IMR-90 (cell line): ENCODE results near the gene CARD14. TPM values are rescaled to one million over a fixed set of nuclear protein-coding genes. Genes with fewer than 3 reads are reported as not detected.

ENCODE experiments used
- ATAC-seq: fragments of 200-7000 bp; cut with Tn5 transposase; 2 replicates; pipeline ENCODE4 v1.9.1; 2020; ENCODE audit warnings: low read depth, mild to moderate bottlenecking, moderate library complexity
- BruUV-seq: library from RNA; stranded (reverse); fragments of 400-500 nt; replicated peaks from 2 replicates; lab custom pipeline; 2021; lab: Mats Ljungman, UMichigan
- CTCF ChIA-PET: fragments of 300-600 bp; formaldehyde crosslinking; extraction: SDS; loops from one replicate; lab custom pipeline; 2021; ENCODE audit warnings: antibody characterized with exemption; lab: Yijun Ruan, JAX
- POLR2A ChIA-PET: fragments of 300-600 bp; sonication (Branson Sonifier 250); formaldehyde crosslinking; loops from one replicate; lab custom pipeline; 2022; ENCODE audit warnings: antibody characterized with exemption; ENCODE audit not compliant: unreplicated experiment; lab: Charles Lee
- DNase-seq: peaks from one replicate; pipeline ENCODE4 v3.0.0; 2013
- H2AFZ ChIP-seq: replicated peaks from 2 replicates; pipeline ENCODE3; 2013; ENCODE audit warnings: low read length, mild to moderate bottlenecking; ENCODE audit not compliant: poor library complexity
- H2AK5ac ChIP-seq: 2 replicates; pipeline ENCODE4 v1.6.1; 2013; ENCODE audit warnings: low read depth, low read length, inconsistent platforms
- H2AK9ac ChIP-seq: replicated peaks from 2 replicates; pipeline ENCODE3; 2013; ENCODE audit warnings: mild to moderate bottlenecking, low read depth, low read length, moderate library complexity; ENCODE audit not compliant: poor library complexity
- H2BK120ac ChIP-seq: 2 replicates; pipeline ENCODE4 v1.6.1; 2013; ENCODE audit warnings: low read depth, low read length, inconsistent platforms
- H2BK15ac ChIP-seq: 3 replicates; pipeline ENCODE4 v1.6.1; 2013; ENCODE audit warnings: low read depth, low read length, inconsistent platforms
- H2BK20ac ChIP-seq: 2 replicates; pipeline ENCODE4 v1.6.1; 2013; ENCODE audit warnings: low read depth, mild to moderate bottlenecking, inconsistent platforms, low read length, moderate library complexity
- H2BK5ac ChIP-seq: 2 replicates; pipeline ENCODE4 v1.6.1; 2013; ENCODE audit warnings: mild to moderate bottlenecking, low read depth, low read length, inconsistent platforms; ENCODE audit not compliant: poor library complexity, severe bottlenecking
- H3K14ac ChIP-seq: replicated peaks from 2 replicates; pipeline ENCODE4 v1.6.1; 2013; ENCODE audit warnings: low read depth, low read length, inconsistent platforms
- H3K18ac ChIP-seq: 2 replicates; pipeline ENCODE4 v1.6.1; 2013; ENCODE audit warnings: low read depth, low read length, control low read depth
- H3K23ac ChIP-seq: 2 replicates; pipeline ENCODE4 v1.6.1; 2013; ENCODE audit warnings: low read depth, low read length, inconsistent platforms
- H3K27ac ChIP-seq: 2 replicates; pipeline ENCODE4 v1.5.1; 2013; ENCODE audit warnings: mild to moderate bottlenecking, control low read depth, low read length; ENCODE audit not compliant: insufficient read depth
- H3K27me3 ChIP-seq: 2 replicates; pipeline ENCODE4 v1.6.1; 2013; ENCODE audit warnings: low read length; ENCODE audit not compliant: control insufficient read depth, insufficient read depth
- H3K36me3 ChIP-seq: 2 replicates; pipeline ENCODE4 v1.6.1; 2013; ENCODE audit warnings: low read length, mixed read lengths; ENCODE audit not compliant: control insufficient read depth, insufficient read depth
- H3K4ac ChIP-seq: 2 replicates; pipeline ENCODE4 v1.6.1; 2013; ENCODE audit warnings: low read depth, low read length, inconsistent platforms
- H3K4me1 ChIP-seq: 2 replicates; pipeline ENCODE4 v1.6.1; 2013; ENCODE audit warnings: low read length, mixed read lengths; ENCODE audit not compliant: control insufficient read depth, insufficient read depth
- H3K4me2 ChIP-seq: 2 replicates; pipeline ENCODE4 v1.6.1; 2013; ENCODE audit warnings: low read depth, mild to moderate bottlenecking, control low read depth, low read length, moderate library complexity
- H3K4me3 ChIP-seq: 2 replicates; pipeline ENCODE4 v1.5.1; 2013; ENCODE audit warnings: low read depth, mild to moderate bottlenecking, control low read depth, low read length, moderate library complexity; ENCODE audit not compliant: insufficient read depth
- H3K56ac ChIP-seq: 2 replicates; pipeline ENCODE4 v1.6.1; 2013; ENCODE audit warnings: low read length, inconsistent platforms; ENCODE audit not compliant: insufficient read depth; ENCODE audit errors: extremely low read depth
- H3K79me1 ChIP-seq, 2 experiments: 2 replicates each; pipeline ENCODE4 v1.6.1; 2013; ENCODE audit warnings: low read length in 2 of 2, inconsistent platforms in 1 of 2, low read depth in 1 of 2
- H3K9ac ChIP-seq: 2 replicates; pipeline ENCODE4 v1.6.1; 2013; ENCODE audit warnings: low read depth, low read length, control low read depth
- H3K9me1 ChIP-seq: 2 replicates; pipeline ENCODE4 v1.6.1; 2013; ENCODE audit warnings: low read length, inconsistent platforms; ENCODE audit not compliant: insufficient read depth
- H3K9me3 ChIP-seq: 2 replicates; pipeline ENCODE4 v1.6.1; 2013; ENCODE audit warnings: low read length; ENCODE audit not compliant: control insufficient read depth, insufficient read depth
- H4K20me1 ChIP-seq: 2 replicates; pipeline ENCODE4 v1.6.1; 2013; ENCODE audit warnings: low read length, inconsistent platforms; ENCODE audit not compliant: insufficient read depth
- H4K5ac ChIP-seq: 2 replicates; pipeline ENCODE4 v1.6.1; 2013; ENCODE audit warnings: mild to moderate bottlenecking, low read depth, low read length, control low read depth
- H4K8ac ChIP-seq, 2 experiments: 2 replicates each; pipeline ENCODE4 v1.6.1; 2013; ENCODE audit warnings: low read depth in 2 of 2, low read length in 2 of 2, control low read depth in 1 of 2, inconsistent platforms in 1 of 2
- H4K91ac ChIP-seq: 2 replicates; pipeline ENCODE4 v1.6.1; 2013; ENCODE audit warnings: low read depth, low read length, inconsistent platforms; ENCODE audit not compliant: insufficient read depth
- BHLHE40 ChIP-seq: fragments of 150-350 bp; IDR thresholded peaks from 2 replicates; pipeline ENCODE4 v1.6.1; 2016; ENCODE audit warnings: mild to moderate bottlenecking, low read depth, low read length
- CEBPB ChIP-seq: IDR thresholded peaks from 2 replicates; pipeline ENCODE4 v1.6.1; 2012; ENCODE audit warnings: low read depth, low read length, improper control_type of control experiment
- CHD1 ChIP-seq: IDR thresholded peaks from 2 replicates; pipeline ENCODE4 v1.6.1; 2012; ENCODE audit warnings: low read depth, low read length, improper control_type of control experiment
- CTCF ChIP-seq: conservative IDR thresholded peaks from 2 replicates; pipeline ENCODE4 v1.5.1; 2012; ENCODE audit warnings: mild to moderate bottlenecking, low read depth, low read length, improper control_type of control experiment
- ELK1 ChIP-seq: fragments of 150-350 bp; IDR thresholded peaks from 2 replicates; pipeline ENCODE4 v1.6.1; 2016; ENCODE audit warnings: low read depth, mild to moderate bottlenecking, low read length, moderate library complexity, borderline replicate concordance
- MAFK ChIP-seq: IDR thresholded peaks from 2 replicates; pipeline ENCODE4 v1.6.1; 2012; ENCODE audit warnings: low read depth, low read length, improper control_type of control experiment
- MXI1 ChIP-seq: IDR thresholded peaks from 2 replicates; pipeline ENCODE4 v1.6.1; 2012; ENCODE audit warnings: low read depth, mild to moderate bottlenecking, low read length, moderate library complexity, borderline replicate concordance
- NFE2L2 ChIP-seq: fragments of 150-350 bp; IDR thresholded peaks from 2 replicates; pipeline ENCODE4 v1.6.1; 2016; ENCODE audit warnings: low read depth, mild to moderate bottlenecking, low read length
- POLR2A ChIP-seq: IDR thresholded peaks from 2 replicates; pipeline ENCODE4 v1.6.1; 2012; ENCODE audit warnings: mild to moderate bottlenecking, low read depth, low read length
- RAD21 ChIP-seq: IDR thresholded peaks from 2 replicates; pipeline ENCODE4 v1.6.1; 2012; ENCODE audit warnings: low read length, improper control_type of control experiment
- RCOR1 ChIP-seq: IDR thresholded peaks from 2 replicates; pipeline ENCODE4 v1.6.1; 2012; ENCODE audit warnings: mild to moderate bottlenecking, low read length, improper control_type of control experiment; ENCODE audit not compliant: insufficient replicate concordance
- RFX5 ChIP-seq: IDR thresholded peaks from 2 replicates; pipeline ENCODE4 v1.8.0; 2012; ENCODE audit warnings: low read depth, mild to moderate bottlenecking, low read length, moderate library complexity
- SMC3 ChIP-seq: fragments of 150-350 bp; IDR thresholded peaks from 2 replicates; pipeline ENCODE4 v1.6.1; 2016; ENCODE audit warnings: low read depth, mild to moderate bottlenecking, antibody characterized with exemption, low read length, moderate library complexity
- USF2 ChIP-seq: fragments of 150-350 bp; IDR thresholded peaks from 2 replicates; pipeline ENCODE4 v1.6.1; 2017; ENCODE audit warnings: mild to moderate bottlenecking, antibody characterized with exemption, low read length, low read depth
- WGBS, 2 experiments: methylation state at CpG; one replicate each; pipeline versions ENCODE4 v1.1.5 to v1.1.7; 2013; ENCODE audit warnings: missing lambda C conversion rate in 2 of 2; ENCODE audit not compliant: insufficient read length in 1 of 2; ENCODE audit errors: extremely low coverage in 2 of 2; 5-methylcytosine and 5-hydroxymethylcytosine counted together
- dilution Hi-C: fragments of 300-500 bp; cut with HindIII; formaldehyde crosslinking; loops from one replicate; pipeline ENCODE4 v1.14.3; 2018; ENCODE audit warnings: low sequenced_read_pairs; ENCODE audit not compliant: unreplicated experiment
- in situ Hi-C: fragments of 300-500 bp; cut with MboI; formaldehyde crosslinking; loops from 3 replicates; pipeline ENCODE4 v1.14.3; 2019; ENCODE audit warnings: low sequenced_read_pairs, inconsistent platforms, mixed read lengths
- intact Hi-C: fragments of 100-400 bp; cut with micrococcal nuclease; formaldehyde crosslinking; loops from 2 replicates; pipeline ENCODE4 v1.10.0; 2022
- polyA plus RNA-seq, 3 experiments: library from polyadenylated mRNA; depleted of rRNA; stranded (reverse); fragments of >200 nt; gene quantifications; 2 replicates each; pipeline ENCODE4 v1.2.3, GENCODE V29; 2012; ENCODE audit warnings: low replicate concordance in 1 of 3
- total RNA-seq: library from RNA; depleted of rRNA; stranded (reverse); fragments of >200 nt; gene quantifications from 2 replicates; pipeline ENCODE4 v1.2.3, GENCODE V29; 2012

Gene CARD14
- total and polyA plus RNA-seq, 2 of the 4 experiments (the other 2 are of a cell fraction), result not detected

DNA sequence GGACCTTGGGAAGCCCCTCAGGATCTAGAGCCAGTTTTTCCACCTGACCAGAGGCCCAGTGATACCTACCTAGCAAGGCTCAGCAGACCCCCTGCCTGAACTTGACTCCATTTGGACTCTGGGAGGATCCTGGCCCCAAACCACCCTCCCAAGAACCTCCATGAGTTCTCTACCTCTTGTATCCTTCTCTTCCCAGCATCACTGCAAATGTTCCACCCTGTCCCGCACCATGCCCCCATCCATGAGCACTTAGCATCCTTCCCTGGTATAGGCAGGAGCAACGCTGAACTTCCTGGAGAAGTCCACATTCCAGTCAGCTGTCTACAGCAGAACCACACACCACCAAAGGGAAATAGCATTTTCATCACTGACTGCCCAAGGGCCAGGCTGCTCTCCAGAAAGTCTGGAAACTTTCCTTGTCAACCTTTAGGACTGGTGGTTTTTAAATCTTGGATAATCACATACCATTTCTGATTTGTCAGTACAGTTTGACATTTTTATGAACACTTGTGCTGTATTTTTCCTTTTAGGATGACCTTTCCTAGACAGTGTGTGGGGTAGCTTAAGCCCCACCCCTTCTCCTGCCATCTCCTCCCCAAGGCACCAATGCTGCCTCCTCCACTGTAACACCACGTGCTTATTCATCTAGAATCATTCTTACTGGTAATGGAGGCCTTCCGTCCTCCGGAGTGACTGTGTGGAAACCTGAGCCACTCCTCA is 36.8 kb upstream of the CARD14 start:
- H4K91ac ChIP-seq, result no peak overlapping the region
- no peak for TF ChIP-seq CTCF
- TF ChIP-seq ELK1, result no peak
- no peak for TF ChIP-seq MXI1
- no peak for TF ChIP-seq BHLHE40
- no peak for TF ChIP-seq RFX5
- no peak for TF ChIP-seq RAD21
- no peak for TF ChIP-seq CEBPB
- TF ChIP-seq CHD1, result no peak
- no peak for TF ChIP-seq POLR2A
- no peak for TF ChIP-seq RCOR1
- TF ChIP-seq NFE2L2, result no peak
- TF ChIP-seq MAFK, result no peak
- TF ChIP-seq SMC3, result no peak
- TF ChIP-seq USF2, result no peak
- no peak overlapping the region for H2BK5ac ChIP-seq
- H3K9me3 ChIP-seq, result no peaks in the 10 kb centered on the region
- H3K4me1 ChIP-seq, result no peaks in the 10 kb centered on the region
- H3K4me3 ChIP-seq, result no peak overlapping the region
- no peak for DNase-seq
- no peak overlapping the region for H3K4me2 ChIP-seq
- no peak overlapping the region for H4K5ac ChIP-seq
- no peak overlapping the region for H2AK5ac ChIP-seq
- no peak overlapping the region for H2AK9ac ChIP-seq
- no peak overlapping the region for H2BK15ac ChIP-seq
- 100% methylated on average over 1 of the region's 5 CpGs; no CpG with 5 or more reads in 1 of the 2 experiments for WGBS, 2 experiments
- no peaks in the 10 kb centered on the region for H4K20me1 ChIP-seq
- no peak overlapping the region for H3K9ac ChIP-seq
- H3K56ac ChIP-seq, result no peak overlapping the region
- intact Hi-C loops (no loop called here), in situ Hi-C loops (no loop called here), dilution Hi-C loops (no loop called here)
- no peak for ATAC-seq
- H2AFZ ChIP-seq, result no peak overlapping the region
- H3K23ac ChIP-seq, result no peak overlapping the region
- H3K4ac ChIP-seq, result no peak overlapping the region
- H3K36me3 ChIP-seq, result peaks cover 43% of the 10 kb centered on the region
- ChIA-PET POLR2A (no interaction called here), CTCF (no interaction called here)
- H3K14ac ChIP-seq, result no peak overlapping the region
- H3K27ac ChIP-seq, result no peak overlapping the region
- H4K8ac ChIP-seq, result no peak overlapping the region
- no peak overlapping the region for H2BK20ac ChIP-seq
- H3K18ac ChIP-seq, result no peak overlapping the region
- no TSS peak for BruUV-seq
- 0 out of 2 replicates have a peak, but pooled peaks cover 2% of the 10 kb centered on the region for H3K27me3 ChIP-seq
- H3K9me1 ChIP-seq, result peaks cover 4% of the 10 kb centered on the region; the same call in 1 of the 2 replicates
- H2BK120ac ChIP-seq, result no peak overlapping the region
- H3K79me1 ChIP-seq, result peaks cover 0 to 5% of the 10 kb centered on the region in 2 experiments; a peak in 1 of 4 replicates
